Suprapubic skin (tissue), 3 donors: ENCODE results near the gene SPTY2D1.
"Not testable (repeated sequence)": the region's sequence is repeated elsewhere in the genome, so short reads cannot be mapped to it uniquely, and the experiment has no call there.

Source experiments
- EP300 ChIP-seq: sonication (generic); formaldehyde crosslinking; IDR thresholded peaks from one replicate; pipeline ENCODE4 v1.6.1; 2017; ENCODE audit warnings: antibody characterized with exemption
- POLR2A ChIP-seq, 2 donors: fragments of 450-650 bp; IDR thresholded peaks; one replicate each; pipeline ENCODE4 v1.6.1; 2017; ENCODE audit warnings: antibody characterized with exemption in 2 of 2, mild to moderate bottlenecking in 2 of 2, moderate library complexity in 2 of 2
- TF ChIP-seq, protein P1 (sequence below), 2 donors: fragments of 200-600 bp in 1 of 2; fragments of 450-650 bp in 1 of 2; sonication (generic) in 1 of 2; IDR thresholded peaks; one replicate each; pipeline ENCODE4 v1.5.1; 2016 to 2019; ENCODE audit warnings: antibody characterized with exemption in 2 of 2, mild to moderate bottlenecking in 1 of 2, moderate library complexity in 1 of 2

DNA sequence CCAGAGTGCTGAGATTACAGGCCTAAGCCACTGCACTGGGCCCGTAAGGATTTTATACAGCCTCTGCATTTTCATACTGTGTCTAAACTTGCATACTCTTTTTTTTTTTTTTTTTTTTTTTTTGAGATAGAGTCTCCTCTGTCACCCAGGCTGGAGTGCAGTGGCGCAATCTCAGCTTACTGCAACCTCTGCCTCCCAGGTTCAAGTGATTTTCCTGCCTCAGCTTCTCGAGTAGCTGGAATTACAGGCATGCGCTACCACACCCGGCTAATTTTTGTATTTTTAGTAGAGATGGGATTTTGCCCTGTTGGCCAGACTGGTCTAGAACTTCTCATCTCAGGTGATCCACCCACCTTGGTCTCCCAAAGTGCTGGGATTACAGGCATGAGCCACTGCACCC, 40.1 kb downstream of the SPTY2D1 start:
- not testable (repeated sequence) for TF ChIP-seq POLR2A (IDR thresholded peaks at IDR 0.05); EP300
- TF ChIP-seq, protein P1, sequence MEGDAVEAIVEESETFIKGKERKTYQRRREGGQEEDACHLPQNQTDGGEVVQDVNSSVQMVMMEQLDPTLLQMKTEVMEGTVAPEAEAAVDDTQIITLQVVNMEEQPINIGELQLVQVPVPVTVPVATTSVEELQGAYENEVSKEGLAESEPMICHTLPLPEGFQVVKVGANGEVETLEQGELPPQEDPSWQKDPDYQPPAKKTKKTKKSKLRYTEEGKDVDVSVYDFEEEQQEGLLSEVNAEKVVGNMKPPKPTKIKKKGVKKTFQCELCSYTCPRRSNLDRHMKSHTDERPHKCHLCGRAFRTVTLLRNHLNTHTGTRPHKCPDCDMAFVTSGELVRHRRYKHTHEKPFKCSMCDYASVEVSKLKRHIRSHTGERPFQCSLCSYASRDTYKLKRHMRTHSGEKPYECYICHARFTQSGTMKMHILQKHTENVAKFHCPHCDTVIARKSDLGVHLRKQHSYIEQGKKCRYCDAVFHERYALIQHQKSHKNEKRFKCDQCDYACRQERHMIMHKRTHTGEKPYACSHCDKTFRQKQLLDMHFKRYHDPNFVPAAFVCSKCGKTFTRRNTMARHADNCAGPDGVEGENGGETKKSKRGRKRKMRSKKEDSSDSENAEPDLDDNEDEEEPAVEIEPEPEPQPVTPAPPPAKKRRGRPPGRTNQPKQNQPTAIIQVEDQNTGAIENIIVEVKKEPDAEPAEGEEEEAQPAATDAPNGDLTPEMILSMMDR (IDR thresholded peaks at IDR 0.05), result not testable (repeated sequence)
